T follicular helper cell (primary cell): ENCODE measurements around the gene NRG3.

ENCODE experiments used
- DNase-seq: peaks from one replicate; pipeline ENCODE4 v3.0.0-alpha.2; 2020; ENCODE audit warnings: low read depth

The NRG3 gene

DNA sequence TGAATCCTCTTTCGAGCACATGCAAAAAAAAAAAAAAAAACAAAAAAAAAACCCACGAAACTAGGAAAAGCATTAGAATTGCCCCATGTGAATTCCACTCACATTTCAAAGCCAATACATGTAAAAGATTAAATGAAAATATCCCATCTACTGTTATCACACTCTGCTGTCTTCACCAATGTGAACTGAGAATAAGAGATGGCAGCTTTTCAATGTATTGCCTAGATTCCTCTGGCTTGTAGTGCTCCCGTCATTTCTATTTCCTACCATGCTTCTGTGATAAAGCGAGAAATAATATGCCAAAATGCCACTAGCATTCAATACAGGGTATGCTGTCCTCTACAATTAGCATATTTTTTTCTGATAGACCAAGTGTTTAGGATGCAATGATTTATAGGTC, 517.0 kb downstream of the NRG3 start:
- no peak for DNase-seq

DNA sequence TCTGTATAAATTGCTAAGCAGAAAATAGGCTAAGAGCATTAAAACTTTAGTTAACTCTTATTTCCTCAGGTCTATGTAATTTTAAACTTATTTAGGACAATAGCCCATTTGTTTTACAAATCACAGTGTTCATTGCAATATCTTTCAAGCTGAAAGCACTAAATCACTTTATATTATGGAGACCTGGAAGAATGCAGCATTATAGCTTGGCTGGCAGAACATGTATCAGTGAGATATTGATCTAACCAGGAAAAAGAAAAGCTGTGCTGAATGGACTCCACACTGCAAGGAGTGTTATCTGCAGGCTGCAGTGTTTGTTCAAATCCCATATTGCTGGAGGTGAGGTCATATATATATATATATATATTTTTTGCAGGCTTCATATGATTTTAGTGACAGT, 517.5 kb downstream of the NRG3 start:
- DNase-seq, result no peak

DNA sequence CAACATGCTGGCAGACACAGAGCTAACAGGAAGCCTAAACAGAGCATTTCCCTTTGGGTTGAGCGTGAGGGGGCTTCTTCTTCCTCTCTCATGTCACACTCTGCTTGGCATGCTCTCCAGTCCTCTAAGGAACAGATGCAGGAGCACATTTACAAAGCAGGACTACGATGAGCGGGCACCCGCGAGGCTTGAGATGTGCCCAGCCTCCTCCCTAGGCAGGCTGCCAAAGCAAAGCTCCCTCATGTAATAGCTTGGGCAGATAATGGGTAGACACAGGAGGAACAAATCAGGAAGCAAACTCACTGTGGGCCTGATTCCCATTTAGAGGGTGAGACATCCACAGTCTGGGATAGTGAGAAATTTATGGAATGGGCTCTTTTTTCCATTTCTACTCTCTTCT, 519.1 kb downstream of the NRG3 start:
- DNase-seq, result no peak

DNA sequence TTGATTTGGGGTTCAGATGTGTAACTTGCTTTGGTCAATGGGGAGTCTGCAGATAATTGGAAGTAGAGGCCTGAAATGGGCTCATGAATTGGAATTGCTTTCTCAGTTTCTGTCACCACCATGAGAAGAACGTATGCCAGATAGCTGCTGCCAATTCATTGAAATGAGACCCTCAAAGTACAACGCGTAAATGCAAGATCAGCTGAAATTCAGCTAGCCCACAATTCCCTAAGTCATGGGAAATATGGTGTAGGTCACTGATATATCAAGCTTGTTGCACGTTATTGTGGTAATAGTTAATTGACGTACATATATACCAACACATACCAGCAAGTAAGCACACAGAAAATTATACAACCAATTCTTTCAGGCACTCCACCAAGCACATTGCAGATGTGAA, 520.0 kb downstream of the NRG3 start:
- no peak for DNase-seq

DNA sequence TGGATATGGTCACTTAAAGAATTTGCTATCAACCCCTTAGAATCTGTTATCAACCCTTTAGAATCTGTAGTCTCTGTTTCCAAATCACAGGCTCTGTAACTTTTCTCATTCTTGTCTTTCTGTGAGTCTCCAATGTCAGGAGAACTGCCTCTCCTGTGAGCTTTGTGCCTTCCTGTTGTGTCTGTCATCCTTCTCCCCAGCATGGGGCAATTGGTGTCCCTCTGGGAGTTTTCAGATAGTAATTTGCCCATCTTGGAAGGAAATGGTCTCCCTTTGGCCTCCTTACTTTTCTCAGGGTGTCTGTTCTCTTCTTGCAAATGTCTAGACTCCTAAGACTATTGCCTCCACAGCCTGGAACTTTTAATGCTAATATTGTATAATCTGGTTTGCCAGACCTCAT, 521.9 kb downstream of the NRG3 start:
- no peak for DNase-seq

DNA sequence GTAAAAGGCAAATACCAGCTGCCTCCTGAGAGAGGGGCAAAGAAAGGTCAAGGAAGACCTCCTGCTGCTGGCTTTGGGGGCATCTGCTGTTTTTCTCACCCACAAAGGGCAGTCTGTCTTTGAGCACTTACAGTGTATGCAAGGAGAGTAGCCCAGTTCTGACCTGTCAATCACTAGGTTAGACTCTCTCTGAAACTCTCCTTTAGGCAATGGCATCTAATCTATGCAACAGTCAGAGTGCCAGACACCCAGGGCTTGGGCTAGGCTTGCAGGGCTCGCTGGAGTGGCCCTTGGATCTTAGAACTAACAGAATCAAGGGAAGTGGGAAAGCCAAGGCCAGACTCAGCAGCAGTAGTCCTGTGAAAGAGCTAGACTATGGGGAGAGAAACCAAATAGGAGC, 522.9 kb downstream of the NRG3 start:
- no peak for DNase-seq

DNA sequence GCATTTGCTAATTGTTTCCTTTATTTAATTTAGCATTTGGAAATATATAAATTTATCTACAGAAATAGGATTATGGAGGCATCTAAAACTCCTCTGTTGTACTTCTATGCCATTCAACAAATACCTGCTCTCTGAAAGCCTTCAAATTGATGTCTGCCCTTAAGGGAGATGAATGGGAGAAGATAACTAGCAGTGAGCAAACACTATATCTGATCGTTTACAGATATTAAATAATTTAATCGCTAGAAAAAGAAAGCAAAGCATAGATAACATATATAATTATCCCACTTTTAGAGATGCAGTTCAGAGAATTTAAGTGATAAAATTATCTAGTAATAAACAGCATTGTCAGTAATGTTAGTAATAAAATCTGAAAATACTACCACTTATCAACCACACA, 524.9 kb downstream of the NRG3 start:
- no peak for DNase-seq

DNA sequence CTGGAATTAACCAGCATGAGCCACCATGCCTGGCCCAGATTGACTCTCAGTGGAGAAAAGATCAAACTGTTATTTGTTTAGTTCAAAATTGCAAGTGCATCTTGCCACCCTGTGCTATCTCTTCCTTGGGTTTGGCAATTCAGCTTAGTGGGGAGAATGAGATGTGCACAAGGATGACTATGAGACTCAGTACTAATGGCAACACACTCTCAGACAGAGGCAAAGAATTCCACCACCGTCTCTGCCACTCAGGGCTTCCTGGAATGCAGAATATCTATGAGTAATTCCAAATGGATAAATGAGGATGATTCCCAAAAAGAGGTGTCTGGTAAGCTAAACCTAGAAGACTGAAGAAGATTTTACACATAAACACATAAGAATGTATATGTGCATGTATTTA, 525.8 kb downstream of the NRG3 start:
- DNase-seq, result no peak

DNA sequence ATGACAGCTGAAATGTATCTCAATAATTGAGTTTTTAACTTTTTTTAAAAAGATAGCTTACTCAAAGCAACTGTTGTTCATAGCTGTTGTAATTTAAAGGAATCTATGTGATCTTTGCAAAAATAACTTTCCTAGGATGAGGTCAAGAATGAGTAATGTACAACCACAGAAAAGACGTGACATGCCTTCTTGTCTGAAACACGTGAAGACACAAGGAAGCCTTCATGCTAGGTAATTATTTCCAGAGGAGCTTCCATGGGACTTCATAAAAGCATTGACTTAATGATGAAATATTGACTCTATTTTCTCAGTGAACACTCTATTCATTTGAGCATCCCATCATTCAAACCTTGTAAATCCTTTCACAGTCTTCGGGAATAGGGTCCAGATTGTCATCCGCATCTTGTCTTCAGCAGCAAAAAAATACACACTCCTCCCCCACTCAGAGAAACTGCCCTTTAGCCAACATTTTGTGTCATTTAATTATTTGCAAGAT, 528.0 kb downstream of the NRG3 start:
- DNase-seq, result no peak

DNA sequence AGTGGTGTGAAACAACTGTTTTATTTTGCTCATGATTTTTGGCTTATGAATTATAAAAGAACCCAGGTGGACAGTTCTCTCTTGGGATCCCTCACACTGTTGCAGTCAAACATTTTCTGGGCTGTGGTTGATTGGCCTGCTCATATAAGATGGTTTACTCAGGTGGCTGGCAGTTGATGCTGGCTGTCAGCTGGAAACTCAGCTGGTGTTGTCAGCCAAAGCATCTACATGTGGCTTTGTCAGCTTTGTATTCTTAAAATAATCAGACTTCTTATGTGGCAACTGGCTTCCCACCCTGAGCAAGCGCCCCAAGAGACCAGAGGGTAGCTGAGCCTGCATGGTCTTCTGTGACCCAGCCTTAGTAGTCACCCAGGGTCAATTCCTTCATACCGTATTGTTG, 534.7 kb downstream of the NRG3 start:
- no peak for DNase-seq

DNA sequence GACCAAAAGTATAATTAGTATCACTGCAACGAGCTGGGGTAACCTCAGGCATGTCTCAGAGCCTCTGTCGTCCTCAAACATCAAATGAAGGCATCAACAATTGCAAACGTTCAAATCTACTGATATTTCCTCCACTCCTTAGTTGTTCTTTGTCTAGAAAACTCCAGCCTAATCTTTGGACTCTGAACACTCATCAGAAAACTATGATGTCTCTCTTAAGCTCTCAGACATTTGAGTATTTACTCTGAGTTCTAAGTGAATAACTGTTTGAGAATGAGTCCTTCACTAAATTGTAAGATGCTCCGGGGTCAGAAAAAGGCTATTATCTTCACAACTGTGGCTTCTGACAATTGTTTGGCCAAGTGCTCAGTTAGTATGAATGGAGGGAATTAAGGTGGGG, 536.4 kb downstream of the NRG3 start:
- no peak for DNase-seq

DNA sequence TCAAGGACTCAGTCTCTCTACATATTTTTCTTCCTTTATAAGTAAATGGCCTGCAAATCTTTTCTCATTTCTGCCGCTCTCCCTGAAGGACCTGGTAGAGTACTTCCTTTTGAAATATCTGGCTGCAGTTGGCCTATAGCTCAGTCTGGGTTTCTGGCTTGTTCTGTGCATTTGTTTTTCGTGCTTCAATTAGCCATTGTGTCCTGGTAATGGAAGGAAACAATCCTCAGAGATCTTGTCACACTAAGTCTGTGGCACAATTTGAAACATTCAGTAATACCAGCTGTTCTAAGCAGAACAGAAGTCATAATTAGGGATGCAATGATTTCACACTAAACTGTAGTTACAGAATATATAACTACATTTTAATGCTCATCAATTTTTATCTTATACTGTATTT, 545.0 kb downstream of the NRG3 start:
- no peak for DNase-seq

DNA sequence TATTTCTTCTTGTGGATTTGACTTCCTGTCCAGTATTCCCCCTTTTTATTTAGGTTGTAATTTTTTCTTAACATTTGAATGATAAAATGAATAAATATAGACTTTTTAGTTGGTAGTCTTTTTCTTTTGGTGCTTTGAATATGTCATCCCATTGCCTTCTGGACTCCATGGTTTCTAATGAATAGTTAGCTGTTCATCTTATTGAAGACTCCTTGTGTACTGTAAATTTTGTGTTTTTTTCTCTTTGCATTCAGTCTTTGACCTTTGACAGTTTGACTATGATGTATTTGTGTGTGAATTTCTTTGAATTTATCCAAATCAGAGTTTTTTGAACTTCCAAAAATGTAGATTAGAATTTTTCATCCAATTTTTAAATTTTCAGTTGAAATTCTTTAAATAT, 554.3 kb downstream of the NRG3 start:
- no peak for DNase-seq

DNA sequence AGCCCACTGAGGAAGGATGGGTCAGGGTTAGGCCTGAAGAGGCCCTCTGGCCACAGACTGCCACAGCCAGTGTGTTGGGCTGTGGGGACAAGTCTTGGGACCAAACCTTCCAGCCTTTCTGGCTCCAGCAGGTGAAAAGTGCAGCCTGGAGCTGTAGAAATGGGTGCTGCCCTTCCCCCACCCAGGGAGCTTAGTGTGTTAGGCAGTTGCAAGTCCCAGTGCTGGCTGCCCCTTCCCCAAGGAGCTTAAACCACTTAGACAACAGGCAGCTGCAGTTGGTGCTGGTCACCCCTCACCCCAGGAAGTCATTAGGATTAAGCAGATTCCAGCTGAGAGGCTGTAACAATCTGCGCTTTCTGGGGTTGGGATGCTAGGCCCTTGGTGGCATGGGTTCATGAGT, 563.3 kb downstream of the NRG3 start:
- DNase-seq, result no peak

DNA sequence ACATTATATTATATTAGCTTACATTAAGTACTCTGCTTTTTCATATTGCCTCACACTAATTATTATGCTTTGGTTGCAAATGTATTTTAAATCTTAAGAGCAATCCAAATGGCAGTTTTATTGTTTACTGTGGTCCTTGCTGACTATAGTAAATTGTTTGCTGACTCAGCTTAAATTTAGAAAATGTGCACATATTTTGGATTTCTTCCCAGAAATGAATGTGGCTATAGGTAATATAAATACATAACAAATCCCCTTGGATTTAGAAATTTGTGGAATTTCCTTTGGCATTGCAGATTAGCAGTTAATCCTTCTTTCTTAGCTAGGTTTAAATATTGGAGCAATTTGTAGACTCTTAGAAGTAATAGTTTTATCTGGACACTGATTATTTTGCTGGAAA, 565.8 kb downstream of the NRG3 start:
- DNase-seq, result no peak

DNA sequence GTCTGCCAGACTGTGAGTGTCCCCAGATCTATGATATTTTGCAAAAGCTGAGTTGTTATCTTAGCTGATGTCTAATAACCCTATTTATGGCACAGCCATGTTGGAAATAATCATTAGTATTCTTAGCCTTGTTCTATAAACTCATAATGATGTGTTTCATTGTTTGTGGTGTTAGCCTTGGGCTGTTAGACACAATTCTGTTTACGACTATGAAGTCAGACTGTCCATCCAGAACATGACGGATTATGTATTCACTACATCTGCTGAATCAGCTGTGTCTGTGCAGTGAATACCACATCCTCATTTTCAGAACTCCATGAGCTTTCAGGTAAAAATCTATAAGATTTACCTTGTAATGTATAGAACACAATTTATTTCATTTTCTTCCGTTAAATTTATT, 577.1 kb downstream of the NRG3 start:
- DNase-seq, result no peak

DNA sequence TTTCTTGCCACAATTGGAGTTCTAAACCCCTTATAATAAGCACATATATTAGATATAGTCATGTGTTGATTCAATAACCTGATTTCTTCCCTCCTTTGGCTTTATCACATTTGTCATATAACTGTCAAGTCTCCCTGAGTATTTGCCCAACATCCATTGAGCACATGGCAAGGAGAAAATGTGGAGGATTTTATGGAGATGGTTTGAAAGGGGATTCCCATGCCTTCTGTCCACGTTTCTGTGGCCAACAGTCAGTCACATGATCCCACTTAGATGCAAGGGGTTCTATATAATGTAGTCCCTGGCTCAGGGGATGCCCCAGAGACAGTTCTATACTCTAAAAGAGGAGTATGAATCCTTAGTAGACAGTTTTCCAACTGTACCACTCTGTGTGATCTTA, 577.7 kb downstream of the NRG3 start:
- DNase-seq, result no peak

DNA sequence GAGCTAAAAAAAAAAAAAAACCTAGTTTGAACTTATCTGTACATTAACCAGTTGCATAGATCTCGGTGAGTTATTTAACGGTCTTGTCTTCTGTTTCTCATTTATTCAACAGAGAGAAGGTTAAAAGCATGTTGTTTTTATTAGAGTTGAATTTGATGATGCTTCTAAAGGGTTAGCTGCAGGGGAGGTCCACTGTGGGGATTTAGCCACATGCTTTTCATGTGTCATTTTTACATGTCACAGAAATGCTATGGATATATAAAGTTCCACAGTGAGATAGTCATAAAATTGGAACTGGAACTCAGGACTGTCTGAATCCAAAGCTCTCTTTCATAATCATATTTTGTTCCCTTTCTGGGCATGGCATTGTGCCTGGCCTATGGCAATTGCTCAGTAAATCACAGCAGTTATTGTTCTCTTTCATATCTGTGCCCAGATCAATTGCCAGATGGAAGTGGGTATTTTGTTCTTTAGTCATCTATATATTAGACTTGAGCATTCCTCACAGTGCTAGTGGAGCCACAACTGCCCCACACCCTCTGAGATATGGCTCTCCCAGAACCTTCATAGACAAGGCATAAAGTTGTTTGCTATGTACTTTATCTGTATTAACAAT, 578.8 kb downstream of the NRG3 start:
- DNase-seq, result no peak

DNA sequence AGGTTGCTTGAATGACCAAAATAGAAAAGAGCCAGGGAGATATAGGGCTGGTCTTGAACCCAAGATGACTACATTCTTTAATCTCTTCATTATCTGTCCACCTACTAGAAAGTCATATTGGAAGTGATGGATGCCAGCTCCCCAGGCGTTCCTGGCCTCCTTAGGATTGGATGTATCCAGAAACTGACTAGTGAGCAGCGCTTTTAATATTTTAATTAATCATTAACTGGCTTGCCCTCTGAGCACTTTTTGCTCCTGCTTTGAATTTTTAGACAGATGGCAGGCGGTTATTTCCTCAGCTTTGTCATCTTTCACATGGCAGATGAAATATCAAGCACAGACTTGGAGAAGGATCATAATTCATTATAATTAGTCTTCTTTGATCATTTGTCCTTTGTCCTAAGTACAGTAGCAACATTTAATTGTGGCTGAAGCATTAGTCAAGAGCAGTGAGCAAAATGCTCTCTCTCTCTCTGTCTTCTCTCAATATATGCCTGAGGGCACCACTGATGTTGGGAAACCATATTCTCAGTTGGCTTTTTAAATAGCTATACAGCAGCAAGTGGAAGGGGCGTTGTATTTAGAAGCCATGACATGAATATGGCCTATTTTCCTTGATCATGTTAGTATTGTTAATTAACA, 588.0 kb downstream of the NRG3 start:
- no peak for DNase-seq

DNA sequence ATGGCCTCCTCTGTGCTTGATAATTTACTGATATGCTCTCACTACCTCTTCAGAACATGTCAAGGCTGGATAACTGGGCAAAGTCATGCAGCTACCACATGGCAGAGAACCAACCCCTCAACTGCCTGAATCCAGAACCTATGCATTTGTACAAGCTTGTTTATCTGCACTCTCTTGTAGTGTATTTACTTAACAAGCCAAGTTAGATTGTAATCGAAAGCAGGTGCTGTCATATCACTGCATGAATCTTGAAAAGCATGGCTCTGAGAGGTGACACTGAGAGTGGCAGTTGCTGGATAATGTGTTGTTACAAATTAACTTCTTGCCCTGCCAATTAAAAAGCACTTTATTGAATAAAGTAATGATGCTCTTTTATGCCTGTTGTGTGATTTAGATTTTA, 588.6 kb downstream of the NRG3 start:
- no peak for DNase-seq

DNA sequence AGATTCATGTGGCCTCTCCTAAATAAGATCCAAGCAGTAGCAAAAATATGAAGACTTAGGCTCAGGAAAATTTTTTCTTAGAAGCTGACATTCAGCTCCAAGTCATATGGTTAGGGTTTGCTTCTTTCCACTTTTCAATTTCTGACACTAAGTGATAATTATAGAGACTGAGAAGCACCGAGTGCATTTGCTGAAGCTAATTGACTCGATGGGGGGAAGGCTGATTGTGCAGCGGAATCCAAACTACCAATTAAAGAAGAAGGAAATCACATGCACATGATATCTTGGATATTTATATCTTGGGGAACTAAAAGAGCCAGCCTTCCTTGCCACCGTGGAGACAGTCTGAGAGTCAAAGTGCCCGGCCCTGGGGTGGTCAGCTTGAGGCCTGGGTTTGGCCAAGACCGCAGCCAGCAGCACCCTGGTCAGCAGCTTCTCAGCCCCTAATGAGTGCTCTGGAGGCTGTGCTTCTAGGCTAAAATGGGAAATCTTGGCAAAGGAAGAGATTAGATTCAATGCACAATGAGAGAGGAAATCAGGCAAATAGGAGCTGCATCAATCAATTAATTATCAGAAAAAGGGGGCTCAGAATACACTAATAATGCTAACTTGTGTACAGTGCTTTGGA, 589.3 kb downstream of the NRG3 start:
- DNase-seq, result no peak

DNA sequence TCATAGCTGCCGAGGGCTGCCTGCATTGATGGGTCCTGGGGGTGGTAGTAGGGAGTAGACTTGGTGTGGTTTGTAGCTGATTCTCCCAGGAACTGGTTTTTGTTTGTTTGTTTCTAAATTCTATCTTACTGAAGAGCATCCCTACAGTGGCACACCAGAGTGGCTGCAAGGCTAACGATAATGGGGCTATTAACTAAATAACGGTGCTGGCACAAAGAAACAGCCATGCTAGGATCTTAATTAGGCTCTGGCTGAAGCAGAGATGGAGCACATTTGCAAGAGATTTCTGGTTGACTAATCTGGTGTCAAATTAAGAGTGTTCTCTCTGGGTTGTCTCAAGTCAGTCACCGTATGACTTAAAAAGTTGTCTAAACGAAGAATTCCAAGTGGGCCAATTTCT, 590.0 kb downstream of the NRG3 start:
- no peak for DNase-seq

DNA sequence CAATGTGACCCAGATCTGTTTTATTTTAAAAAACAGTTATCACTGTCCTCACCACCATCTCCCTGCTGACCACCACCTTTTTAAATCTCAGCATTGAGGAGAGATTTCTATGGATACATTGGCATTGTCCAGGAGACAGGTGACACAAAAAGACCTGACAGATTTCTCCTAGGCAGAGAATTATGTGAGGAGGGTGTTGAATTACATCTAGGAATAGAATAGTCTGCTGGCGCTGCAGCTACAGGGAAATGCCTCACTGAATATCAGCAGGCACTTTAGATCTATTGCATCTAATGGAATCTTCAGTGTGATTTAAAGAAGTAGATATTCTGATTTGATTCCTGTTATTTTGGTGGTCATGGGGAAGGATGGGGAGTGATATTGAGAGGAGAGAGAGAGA, 593.5 kb downstream of the NRG3 start:
- no peak for DNase-seq
